GM10847 (cell line): Measurements from ENCODE around the gene PECR.

ENCODE experiments used
- POLR2A ChIP-seq: IDR thresholded peaks from 2 replicates; pipeline ENCODE4 v1.6.1; 2011; ENCODE audit not compliant: insufficient read length; ENCODE audit errors: extremely low read depth

Gene PECR

DNA sequence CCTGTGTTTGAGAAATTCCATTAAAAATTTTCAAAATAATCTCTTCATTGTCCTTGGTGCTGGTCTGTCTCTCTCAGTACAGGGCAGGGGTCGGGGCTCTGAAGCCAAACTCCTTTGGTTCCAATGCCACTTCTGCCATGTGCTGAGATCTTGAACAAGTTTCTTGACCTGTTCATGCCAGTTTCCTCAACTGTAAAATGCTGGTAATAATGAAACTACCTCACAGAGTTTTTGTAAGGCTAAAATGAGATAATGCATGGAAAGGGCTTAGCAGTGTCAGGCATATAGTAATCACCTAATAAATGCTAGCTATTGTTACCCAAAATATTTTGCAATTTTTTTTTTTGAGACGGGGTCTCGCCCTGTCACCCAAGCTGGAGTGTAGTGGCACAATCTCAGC lies 51.4 kb downstream of the PECR start:
- TF ChIP-seq POLR2A, result no peak

- TF ChIP-seq POLR2A, result no peak
Observed at GRCh38 chr2:216029416-216030129, 52.0 kb downstream of the PECR start.

GRCh38 chr2:216024779-216025336 lies 56.8 kb downstream of the PECR start:
- TF ChIP-seq POLR2A, result no peak

GRCh38 chr2:216023055-216023648 lies 58.5 kb downstream of the PECR start:
- no peak for TF ChIP-seq POLR2A

GRCh38 chr2:216021768-216022565 lies 59.6 kb downstream of the PECR start:
- TF ChIP-seq POLR2A, result no peak

DNA sequence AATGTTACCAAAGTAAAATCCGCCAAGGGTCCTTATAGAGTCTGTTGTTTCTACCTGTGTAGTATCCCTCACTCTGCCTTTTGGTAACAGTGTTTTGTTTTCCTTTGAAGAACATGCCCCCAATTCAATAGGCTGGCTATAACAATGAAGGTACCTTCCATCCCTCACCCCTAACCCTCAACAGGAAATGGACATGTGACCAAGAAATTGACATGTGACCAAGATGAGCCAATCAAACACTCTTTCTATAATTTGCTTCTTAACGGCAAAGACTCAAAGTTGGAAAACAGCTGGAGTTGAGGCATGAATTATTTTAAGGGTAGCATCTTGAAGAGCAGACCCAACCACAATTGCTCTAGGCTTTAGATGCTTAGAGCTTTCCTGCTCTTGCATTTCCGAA lies 62.9 kb downstream of the PECR start:
- TF ChIP-seq POLR2A, result no peak

GRCh38 chr2:216017365-216017764 lies 64.2 kb downstream of the PECR start:
- no peak for TF ChIP-seq POLR2A

GRCh38 chr2:216016581-216016980 lies 65.0 kb downstream of the PECR start:
- no peak for TF ChIP-seq POLR2A

DNA sequence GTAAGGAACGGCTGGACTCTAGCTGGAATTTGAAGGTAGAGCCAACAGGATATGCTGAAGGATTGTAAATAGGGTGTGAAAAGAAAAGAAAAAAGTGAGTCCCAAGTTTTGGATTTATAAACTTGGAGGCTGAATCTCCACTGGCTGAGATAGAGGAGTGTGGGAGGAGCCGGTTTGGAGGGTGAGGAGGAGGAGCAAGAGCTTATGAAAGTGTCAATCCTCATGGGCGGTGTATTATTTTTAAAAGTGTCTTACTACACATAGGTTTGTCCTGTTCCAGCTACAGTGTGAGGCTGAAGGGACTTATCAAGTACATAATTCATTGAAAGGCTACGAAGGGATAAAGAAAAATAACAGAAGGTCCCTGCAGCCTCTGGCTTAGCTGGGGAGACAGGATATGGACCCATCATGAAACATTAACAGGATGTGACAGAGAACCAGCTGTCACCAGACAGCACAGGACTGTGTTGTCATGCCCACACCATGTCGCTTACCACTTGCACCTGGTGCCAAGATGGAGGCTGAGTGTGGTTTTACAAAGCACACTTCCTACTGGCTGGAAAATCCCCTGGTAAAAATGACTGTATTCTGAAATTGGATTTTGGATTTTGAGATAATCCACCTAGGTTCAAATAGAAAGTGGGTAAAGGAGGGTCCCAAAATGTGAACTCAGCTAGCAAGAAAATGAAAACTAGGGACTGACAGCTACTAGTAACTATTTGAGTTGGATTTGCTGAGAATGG lies 65.7 kb downstream of the PECR start:
- no peak for TF ChIP-seq POLR2A

GRCh38 chr2:216014986-216015385 lies 66.6 kb downstream of the PECR start:
- no peak for TF ChIP-seq POLR2A

- TF ChIP-seq POLR2A, result no peak
Observed at GRCh38 chr2:216014006-216014405, 67.6 kb downstream of the PECR start.

DNA sequence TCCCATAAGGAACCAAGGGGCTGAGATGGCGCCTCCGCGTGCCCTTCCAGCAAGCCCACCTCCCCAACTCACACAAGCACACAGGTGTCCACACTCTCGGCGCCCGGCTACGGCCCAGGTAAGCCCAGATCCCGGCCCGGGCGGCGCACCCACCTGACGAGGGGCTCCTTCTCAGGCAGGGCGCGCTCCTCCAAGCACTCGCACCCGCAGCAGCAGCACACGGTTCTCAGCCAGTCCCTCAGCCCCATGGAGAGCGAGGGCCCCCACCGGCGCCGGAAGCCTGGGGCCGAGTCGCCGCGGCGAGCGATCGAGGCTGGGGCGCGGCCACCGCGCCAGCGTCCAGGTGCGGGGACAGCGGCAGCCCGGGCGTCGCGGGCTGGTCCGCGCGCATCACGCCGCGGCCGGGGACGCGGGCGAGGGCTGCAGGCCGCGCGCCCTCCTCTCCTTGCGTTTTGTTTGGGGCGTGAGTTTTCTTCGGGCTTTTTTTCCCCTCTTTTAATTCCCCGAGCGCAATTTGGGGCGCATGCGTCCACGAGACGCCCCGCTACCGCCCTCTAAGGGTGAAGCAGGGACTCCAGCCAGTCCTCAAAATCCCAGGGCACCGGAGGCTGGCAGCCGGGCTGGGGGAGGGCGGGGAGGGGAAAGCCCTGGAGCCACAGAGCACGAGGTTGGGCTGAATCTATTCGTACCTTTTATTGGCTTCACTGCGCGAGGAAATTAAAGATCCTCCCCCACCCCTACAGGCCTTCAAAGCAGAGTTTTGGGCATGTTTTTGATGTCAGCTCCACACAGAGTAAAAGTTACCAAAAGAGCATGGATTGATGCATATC lies 68.3 kb downstream of the PECR start, which contains the start of gene MREG:
Gene MREG, minus strand, starts transcription at position 472 of the 830 bp plus-strand sequence. Its CDS starts 224 bp downstream, at position 248.
- no peak for TF ChIP-seq POLR2A

DNA sequence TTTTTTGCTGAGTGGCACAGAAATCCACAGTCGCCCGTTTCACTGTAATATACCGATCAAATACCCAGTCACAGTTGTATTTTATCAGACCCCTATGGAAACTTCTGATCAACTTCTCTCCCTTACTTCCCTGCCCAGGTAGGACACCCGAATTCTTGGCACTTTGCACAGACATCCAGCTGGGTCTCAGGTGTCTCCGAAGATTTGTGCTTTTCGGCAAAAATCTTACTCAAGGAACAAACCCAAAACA lies 68.9 kb downstream of the PECR start:
- TF ChIP-seq POLR2A, result no peak

DNA sequence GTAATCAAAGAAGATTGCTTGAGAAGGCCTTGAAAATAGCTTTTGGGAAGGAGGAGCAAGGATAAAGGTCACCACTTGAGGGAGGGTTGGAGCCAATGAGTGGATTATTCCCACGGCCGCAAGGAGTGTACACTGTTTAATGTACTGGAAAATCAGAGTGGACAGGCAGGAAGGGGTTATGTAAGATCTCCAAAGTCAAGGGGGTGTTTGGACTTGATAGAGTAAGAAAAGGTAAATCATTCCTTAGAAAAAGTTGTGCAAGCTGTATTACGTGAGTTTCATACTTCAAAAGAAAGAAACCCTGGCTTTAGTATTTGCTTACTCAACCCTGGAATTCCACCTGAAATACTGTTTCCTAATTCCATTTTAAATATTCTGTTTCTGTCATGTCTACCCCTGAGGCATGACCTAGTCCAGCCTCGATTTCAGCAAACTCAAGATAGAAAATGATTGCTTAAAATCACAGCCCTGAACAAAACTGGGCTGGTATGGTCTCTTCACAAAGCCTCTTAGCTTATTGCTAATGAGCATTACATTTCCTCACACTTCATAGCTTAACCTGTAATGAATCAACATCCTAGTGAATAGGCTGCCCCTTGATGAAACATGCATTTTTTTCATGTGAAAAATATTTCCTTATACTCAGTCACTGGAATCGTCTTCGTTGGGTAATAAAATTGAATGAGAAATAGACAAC lies 69.3 kb downstream of the PECR start:
- no peak for TF ChIP-seq POLR2A
